ENCODE measurements around the gene SUPT20H.

SUPT20H gene

DNA sequence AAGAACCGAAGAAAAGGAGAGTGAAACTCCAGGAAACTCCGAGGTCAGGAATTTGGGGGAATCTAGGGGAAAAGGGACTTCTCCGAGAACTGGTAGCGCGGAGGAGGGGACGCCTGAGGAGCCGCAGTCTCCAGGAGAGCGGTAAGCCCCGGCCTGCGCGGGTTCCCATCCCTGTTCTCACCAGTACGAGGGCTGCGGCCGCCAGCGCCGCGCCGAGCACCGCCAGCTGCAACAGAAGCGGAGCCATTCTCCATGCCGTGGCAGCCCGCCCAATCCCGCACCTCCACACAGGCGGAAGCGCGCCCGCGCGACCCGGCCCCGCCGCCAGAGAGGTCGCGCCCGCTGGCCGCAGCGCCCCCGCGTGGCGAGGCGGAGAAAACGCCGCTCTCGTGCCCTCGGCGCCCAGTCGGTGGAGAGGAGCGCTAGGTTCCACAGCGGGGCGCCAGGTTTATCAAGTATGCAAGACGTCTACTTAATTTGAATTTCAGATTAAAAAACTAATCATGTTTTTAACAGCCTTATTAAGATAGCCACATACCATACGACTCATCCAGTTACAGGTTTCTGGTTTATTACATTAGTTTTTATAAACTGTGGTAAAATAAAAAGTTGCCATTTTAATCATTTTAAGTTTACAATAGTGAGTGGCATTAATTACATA, 60.3 kb downstream of the SUPT20H start, which contains the start of gene ALG5:
Gene ALG5, minus strand, starts transcription at position 287 of the 661 bp plus-strand sequence. Its CDS starts 40 bp downstream, at position 247.
- H3K4me1 Mint-ChIP-seq (ENCODE audit: low read depth): peaks cover 39% of the 10 kb centered on the region
- peak within 1 kb of the TSS; percentile 100 for H3K27ac Mint-ChIP-seq
- peaks cover 3% of the 10 kb centered on the region for H3K36me3 Mint-ChIP-seq
- no peaks in the 10 kb centered on the region for H3K27me3 Mint-ChIP-seq
- H3K9me3 Mint-ChIP-seq (ENCODE audit: low read depth): no peaks in the 10 kb centered on the region
- peak within 1 kb of the TSS; percentile 100 for H3K4me3 Mint-ChIP-seq

DNA sequence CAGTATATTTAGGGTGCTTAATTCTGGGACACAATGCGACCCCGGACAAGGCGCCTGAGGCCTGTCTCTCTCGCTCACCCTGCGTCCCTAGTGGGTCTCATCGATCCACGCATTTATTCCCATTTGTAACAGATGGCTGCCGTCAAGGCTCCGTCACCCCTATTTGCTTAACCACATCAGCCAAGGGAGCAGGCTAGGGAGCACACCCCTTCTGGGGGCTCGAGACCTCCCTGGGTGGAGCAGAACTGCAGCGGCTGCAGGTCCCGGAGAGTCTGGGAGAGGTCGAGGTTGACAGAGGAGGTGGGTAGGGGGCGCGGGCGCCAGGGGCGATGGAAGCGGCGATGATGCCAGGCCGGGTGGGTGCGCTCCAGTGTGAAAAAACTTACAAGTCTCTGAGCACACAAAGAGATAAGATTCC, 60.9 kb downstream of the SUPT20H start:
- H3K4me1 Mint-ChIP-seq (ENCODE audit: low read depth): peaks cover 39% of the 10 kb centered on the region
- no peaks in the 10 kb centered on the region for H3K27me3 Mint-ChIP-seq
- H3K27ac Mint-ChIP-seq: peak overlapping the region; percentile 100
- H3K36me3 Mint-ChIP-seq: peaks cover 3% of the 10 kb centered on the region
- H3K4me3 Mint-ChIP-seq: peak overlapping the region; percentile 100
- no peaks in the 10 kb centered on the region for H3K9me3 Mint-ChIP-seq (ENCODE audit: low read depth)

DNA sequence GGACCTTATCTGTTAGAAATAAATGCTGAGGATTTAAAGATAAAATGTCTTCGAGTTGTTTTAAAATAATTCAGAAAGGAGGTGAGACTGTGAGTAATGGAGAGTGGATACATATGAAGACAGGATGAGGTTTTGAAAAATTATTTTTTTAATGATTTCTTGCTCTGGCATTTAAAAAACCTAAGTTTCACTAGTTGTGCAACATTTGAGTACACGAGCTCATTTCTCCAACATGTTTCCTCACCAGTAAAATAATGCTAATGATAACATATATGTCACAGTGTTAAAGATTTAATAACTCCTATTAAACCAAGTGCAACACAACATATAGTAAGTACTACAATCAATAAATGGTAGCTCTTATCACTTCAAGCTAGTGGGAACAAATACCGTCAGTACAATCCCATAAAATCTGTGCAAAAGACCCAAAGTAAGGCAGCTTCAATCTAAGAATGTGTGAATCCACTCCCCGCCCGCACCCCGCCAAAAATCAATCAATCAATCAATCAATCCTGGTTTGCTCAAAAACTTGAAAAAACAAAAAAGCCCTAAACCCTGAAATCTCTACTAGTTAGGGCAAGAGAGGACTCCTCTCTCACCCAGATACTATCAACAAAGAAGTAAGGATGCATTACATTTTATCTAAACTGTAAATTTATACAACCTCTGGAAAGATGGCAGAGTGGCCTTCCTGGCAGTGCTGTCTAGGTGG, 61.6 kb downstream of the SUPT20H start:
- peaks cover 3% of the 10 kb centered on the region for H3K36me3 Mint-ChIP-seq

DNA sequence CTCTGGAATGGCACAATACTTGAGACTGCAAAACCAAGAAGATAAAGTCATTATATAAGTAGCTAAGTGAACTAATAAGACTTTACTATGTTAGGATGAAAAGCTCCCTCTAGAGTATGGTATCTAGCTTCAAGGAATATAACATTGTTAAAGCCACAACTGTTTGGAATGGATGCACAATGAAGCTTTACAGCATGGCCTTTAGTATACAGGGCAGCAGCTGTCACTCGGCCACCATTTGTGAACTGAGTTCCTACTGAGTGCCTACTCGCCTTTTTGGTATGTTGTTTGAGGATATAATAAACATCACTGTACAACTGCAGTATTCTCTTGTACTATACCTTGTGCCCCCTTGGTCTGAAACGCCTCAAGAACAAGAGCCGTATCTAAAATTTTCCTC, 67.1 kb downstream of the SUPT20H start:
- no peak overlapping the region for H3K4me3 Mint-ChIP-seq
- no peaks in the 10 kb centered on the region for H3K27me3 Mint-ChIP-seq
- peaks cover 25% of the 10 kb centered on the region for H3K36me3 Mint-ChIP-seq
- no peaks in the 10 kb centered on the region for H3K9me3 Mint-ChIP-seq (ENCODE audit: low read depth)
- H3K4me1 Mint-ChIP-seq (ENCODE audit: low read depth): peaks cover 13% of the 10 kb centered on the region
- no peak overlapping the region for H3K27ac Mint-ChIP-seq

More for the DNA sequence above, 61.6 kb downstream of the SUPT20H start:
- no peaks in the 10 kb centered on the region for H3K27me3 Mint-ChIP-seq
- H3K27ac Mint-ChIP-seq: peak overlapping the region; percentile 100
- H3K4me1 Mint-ChIP-seq (ENCODE audit: low read depth): peaks cover 33% of the 10 kb centered on the region
- peak overlapping the region; percentile 100 for H3K4me3 Mint-ChIP-seq
- no peaks in the 10 kb centered on the region for H3K9me3 Mint-ChIP-seq (ENCODE audit: low read depth)

DNA sequence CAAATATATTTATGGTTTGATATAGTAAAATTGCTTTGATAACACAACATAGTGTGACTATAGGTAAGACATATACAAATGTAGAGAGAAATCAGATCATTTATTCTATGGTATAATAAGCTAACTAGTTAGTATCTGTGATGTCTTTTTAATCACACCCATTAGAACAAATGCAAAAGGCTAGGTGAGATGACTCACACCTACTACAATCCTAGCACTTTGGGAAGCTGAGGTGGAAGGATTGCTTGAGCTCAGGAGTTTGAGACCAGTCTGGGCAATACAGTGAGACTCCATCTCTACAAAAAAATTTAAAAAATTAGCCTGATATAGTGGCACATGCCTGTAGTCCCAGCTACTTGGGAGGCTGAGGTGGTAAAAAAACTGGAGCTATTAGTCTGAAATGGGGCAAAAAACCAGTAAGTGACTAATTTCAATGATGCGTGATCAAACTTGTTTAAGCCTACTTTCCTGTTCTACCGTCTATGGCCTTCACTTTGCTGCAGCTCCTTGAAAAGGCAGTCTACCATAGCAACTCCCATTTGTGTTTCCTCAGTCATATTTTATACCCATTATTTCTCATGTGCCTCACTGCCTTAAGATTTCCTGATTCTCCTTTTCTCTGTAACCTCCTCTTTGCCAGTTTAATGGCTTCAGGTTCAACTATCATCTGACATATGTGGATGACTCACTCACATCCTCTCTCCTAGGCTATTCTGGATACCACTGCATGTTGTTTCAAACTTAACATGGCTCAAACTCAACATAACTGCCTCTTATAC, 72.8 kb downstream of the SUPT20H start:
- Mint-ChIP-seq H3K4me1 (ENCODE audit: low read depth) (no peaks in the 10 kb centered on the region), H3K36me3 (peaks cover 27% of the 10 kb centered on the region), H3K27ac (peak overlapping the region; percentile 10)

DNA sequence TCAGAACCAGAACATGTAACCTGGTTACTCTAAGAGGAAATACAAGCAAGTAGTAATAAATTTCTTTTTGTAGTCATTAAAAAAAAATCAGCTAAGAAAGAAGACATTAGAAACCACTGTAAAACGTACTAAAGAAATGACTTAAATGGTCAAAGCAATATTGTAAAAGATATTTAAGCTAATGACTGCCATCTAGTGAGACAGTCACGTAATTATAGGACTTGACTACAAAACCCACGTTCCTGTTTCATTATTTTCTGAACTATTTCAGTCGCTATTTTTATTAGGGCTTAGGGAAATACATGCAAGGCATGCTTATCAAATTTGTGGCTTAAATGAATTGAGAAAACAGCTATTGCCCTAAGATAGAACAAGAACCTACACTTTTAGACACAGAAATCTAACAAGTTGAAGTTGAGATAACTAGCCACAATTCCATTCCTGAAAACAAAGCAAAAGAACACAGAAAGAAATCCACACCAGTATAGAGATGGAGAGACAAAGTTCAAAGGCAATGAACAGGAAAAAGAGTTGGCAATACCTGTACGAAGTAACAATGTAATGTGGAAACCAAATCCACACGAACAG, 78.2 kb downstream of the SUPT20H start:
- no peaks in the 10 kb centered on the region for H3K27me3 Mint-ChIP-seq
- no peaks in the 10 kb centered on the region for H3K4me1 Mint-ChIP-seq (ENCODE audit: low read depth)
- no peak overlapping the region for H3K4me3 Mint-ChIP-seq
- H3K9me3 Mint-ChIP-seq (ENCODE audit: low read depth): no peaks in the 10 kb centered on the region
- peaks cover 10% of the 10 kb centered on the region for H3K36me3 Mint-ChIP-seq
- no peak overlapping the region for H3K27ac Mint-ChIP-seq

More for the DNA sequence above, 72.8 kb downstream of the SUPT20H start:
- Mint-ChIP-seq H3K27me3 (no peaks in the 10 kb centered on the region), H3K4me3 (no peak overlapping the region), H3K9me3 (ENCODE audit: low read depth) (no peaks in the 10 kb centered on the region)

DNA sequence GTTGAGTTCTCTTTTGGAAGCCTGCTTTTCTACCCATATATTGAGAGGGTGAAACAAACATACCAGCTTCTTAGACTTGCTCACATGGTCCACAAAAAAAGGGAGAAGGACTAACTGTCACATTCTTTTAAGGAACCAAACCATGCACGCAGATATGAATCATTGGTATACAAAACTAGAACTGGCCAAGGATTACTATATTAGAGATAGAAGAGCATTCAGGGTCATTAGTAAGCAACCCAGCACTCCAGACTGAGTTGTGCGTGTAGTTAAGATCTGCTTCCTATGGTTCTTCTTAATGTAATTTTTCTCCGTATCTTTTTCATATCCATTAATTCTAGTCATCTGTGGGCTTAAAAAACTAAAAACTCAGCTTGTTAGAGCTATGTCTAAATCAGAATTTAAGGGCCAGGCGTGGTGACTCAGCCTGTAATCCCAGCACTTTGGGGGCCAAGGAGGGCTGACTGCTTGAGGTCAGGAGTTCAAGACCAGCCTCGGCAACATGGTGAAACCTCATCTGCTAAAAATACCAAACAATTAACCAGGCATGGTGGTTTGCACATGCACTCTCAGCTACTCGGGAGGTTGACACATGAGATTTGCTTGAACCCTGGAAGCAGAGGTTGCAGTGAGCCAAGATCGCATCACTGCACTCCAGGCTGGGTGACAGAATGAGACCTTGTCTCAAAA, 80.0 kb downstream of the SUPT20H start:
- Mint-ChIP-seq H3K36me3 (peaks cover 12% of the 10 kb centered on the region), H3K27ac (no peak overlapping the region), H3K27me3 (no peaks in the 10 kb centered on the region), H3K9me3 (ENCODE audit: low read depth) (no peaks in the 10 kb centered on the region), H3K4me3 (no peak overlapping the region), H3K4me1 (ENCODE audit: low read depth) (no peaks in the 10 kb centered on the region)

DNA sequence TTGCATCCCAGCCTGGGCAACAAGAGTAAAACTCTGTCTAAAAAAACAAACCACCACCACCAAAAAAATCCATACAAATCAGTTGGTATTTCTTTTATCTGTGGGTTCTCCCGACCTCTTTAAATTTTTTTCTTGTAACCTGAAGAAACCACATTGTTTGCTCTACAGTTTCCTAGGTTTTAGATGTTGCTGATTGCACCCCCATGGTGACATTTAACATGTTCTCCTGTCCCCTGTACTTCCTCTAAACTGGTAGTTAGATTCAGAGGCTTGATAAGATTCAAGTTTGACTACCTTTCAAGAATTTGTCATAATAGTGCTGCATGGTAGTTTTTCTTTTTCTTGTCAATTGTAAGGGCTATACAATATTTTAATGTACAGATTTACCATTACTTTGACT, 84.3 kb downstream of the SUPT20H start:
- Mint-ChIP-seq H3K4me1 (ENCODE audit: low read depth) (peaks cover 3% of the 10 kb centered on the region), H3K27me3 (no peaks in the 10 kb centered on the region), H3K27ac (no peak overlapping the region)

DNA sequence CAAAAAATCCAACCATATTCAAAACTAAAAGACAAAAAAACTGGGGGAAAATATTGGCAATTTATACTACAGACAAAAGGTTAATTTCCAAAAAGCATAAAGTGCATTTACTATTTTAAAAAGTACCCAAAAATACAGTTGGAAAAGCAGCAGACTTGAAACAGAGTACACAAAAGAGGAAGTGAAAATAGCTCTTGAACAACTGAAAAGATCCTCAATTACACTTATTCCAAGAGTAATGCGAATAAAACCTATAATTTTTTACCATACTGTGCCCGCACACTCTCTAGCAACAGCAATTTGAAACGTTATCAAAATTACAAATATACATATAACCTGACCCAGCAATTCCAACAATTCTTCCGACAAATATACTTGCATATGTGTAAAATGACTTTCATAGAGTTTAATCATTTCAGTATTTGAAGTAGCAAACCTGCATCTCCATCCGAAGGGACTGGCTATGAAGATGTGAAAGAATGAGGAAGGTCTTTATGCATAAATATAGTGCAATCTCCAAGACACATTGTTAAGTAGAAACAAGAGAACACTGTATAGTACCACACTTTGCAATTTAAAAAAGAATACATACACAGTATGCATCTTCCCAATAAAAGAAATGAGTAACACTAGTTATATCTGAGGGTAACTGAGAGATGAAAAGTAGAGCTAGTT, 85.7 kb downstream of the SUPT20H start:
- Mint-ChIP-seq H3K4me3 (no peak overlapping the region), H3K9me3 (ENCODE audit: low read depth) (no peaks in the 10 kb centered on the region), H3K27ac (no peak overlapping the region), H3K27me3 (no peaks in the 10 kb centered on the region), H3K4me1 (ENCODE audit: low read depth) (peaks cover 3% of the 10 kb centered on the region), H3K36me3 (peaks cover 15% of the 10 kb centered on the region)

More for the DNA sequence above, 84.3 kb downstream of the SUPT20H start:
- Mint-ChIP-seq H3K9me3 (ENCODE audit: low read depth) (no peaks in the 10 kb centered on the region), H3K4me3 (no peak overlapping the region), H3K36me3 (peaks cover 15% of the 10 kb centered on the region)

DNA sequence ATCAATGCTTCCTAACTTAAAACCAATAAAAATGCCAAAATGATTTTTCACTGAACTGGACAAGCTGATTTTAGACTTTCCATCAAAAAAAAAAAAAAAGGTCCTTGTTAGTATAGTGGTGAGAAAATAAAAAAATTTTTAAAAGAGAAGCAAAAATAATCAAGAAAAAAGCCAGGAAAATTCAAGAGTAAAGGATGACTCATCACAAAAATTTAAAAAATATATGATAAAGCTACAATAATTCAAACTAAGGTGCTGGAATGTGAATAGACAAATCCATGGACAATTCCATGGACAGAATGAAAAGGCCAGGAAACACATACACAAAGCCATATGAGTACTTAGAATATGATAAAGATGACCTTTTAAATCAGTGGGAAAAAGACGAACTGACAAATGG, 86.5 kb downstream of the SUPT20H start:
- Mint-ChIP-seq H3K27ac (no peak overlapping the region), H3K4me1 (ENCODE audit: low read depth) (peaks cover 3% of the 10 kb centered on the region), H3K4me3 (no peak overlapping the region), H3K36me3 (peaks cover 15% of the 10 kb centered on the region), H3K9me3 (ENCODE audit: low read depth) (no peaks in the 10 kb centered on the region), H3K27me3 (no peaks in the 10 kb centered on the region)

DNA sequence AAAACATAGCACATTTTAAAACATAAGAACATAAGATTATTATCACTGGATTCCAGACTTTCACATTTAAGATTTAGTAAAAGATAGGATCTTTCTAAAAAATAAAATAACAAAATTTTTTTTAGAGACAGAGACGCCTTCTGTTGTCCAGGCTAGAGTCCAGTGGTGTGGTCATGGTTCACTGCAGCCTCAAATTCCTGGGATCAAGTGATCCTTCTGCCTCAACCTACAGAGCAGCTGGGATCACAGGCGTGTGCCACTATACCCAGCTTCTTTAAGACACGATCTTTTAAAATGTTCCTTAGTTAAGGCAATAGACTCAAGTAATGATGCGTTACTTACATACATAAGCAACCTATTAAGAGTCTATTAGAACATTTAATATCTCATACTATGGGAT, 93.1 kb downstream of the SUPT20H start:
- Mint-ChIP-seq H3K9me3 (ENCODE audit: low read depth) (no peaks in the 10 kb centered on the region), H3K27me3 (no peaks in the 10 kb centered on the region), H3K27ac (no peak overlapping the region), H3K4me3 (no peak overlapping the region), H3K36me3 (peaks cover 10% of the 10 kb centered on the region), H3K4me1 (ENCODE audit: low read depth) (peaks cover 6% of the 10 kb centered on the region)

DNA sequence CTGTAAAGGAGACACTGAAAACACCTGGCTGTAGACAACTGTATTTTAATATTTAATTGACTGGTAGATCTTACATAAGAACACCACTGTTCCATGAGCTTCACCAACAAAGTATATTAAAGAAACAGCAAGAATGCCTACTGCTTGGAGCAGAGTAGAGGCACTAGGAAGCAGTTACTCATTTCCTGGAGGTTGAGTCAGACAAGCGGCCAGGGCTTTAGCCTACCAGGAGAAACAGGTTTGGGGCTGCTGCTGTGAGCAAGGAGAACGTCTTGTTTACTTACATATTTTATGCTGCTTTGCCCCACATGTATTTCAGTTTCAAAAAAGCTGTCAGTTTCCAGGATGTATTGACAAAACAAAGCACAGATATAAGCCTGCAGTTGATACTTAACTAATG, 93.7 kb downstream of the SUPT20H start:
- Mint-ChIP-seq H3K4me1 (ENCODE audit: low read depth) (peaks cover 6% of the 10 kb centered on the region), H3K9me3 (ENCODE audit: low read depth) (no peaks in the 10 kb centered on the region), H3K4me3 (no peak overlapping the region), H3K36me3 (peaks cover 10% of the 10 kb centered on the region), H3K27ac (no peak overlapping the region), H3K27me3 (no peaks in the 10 kb centered on the region)

DNA sequence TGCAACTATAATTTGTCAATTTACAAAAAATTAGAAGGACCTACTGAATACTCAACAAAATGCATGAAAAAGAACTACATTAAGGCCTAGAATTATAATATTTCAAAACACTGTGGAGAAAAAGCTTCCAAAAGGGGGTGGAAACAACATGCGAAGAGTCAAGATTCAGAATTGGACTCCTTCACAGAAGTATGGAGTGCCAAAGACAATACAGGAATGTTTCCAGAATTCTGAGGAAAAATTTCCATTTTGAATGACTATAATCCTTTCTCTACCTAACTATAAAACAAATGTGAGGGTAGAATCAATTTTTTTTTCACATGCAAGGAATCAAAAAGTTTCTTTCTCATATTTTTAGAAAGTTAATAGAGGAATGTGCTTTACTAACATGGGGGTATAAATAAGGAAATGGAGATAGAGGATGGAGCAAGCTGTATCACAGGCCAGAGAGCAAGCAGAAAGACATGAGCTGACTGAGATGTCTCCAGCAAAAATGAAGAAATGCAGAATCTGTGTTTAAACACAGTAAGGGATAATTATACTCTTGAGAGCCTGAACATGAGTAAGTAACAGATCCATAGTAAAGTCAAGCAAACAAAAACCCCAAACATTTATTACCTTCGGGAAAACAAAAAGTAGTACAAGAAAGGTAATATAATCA, 99.9 kb downstream of the SUPT20H start:
- no peak overlapping the region for H3K27ac Mint-ChIP-seq
- no peaks in the 10 kb centered on the region for H3K9me3 Mint-ChIP-seq (ENCODE audit: low read depth)
- H3K4me3 Mint-ChIP-seq: no peak overlapping the region
- H3K27me3 Mint-ChIP-seq: no peaks in the 10 kb centered on the region
- peaks cover 10% of the 10 kb centered on the region for H3K4me1 Mint-ChIP-seq (ENCODE audit: low read depth)
- peaks cover 12% of the 10 kb centered on the region for H3K36me3 Mint-ChIP-seq

Data from activated naive CD8-positive, alpha-beta T cell (primary cell).